Fibroblast of lung (primary cell): ENCODE measurements around the gene ZSCAN22. TPM values are rescaled to one million over a fixed set of nuclear protein-coding genes. Genes with fewer than 3 reads are reported as not detected.
A peak's percentile ranks its signal among the peaks of the same experiment; 100 is the strongest.

Experiments used
- DNase-seq, 2 donors: peaks; one replicate each; pipeline versions ENCODE4 v3.0.0 to v3.0.0-alpha.2; 2010; ENCODE audit warnings: low read depth in 2 of 2
- H2AFZ ChIP-seq: 2 replicates; pipeline ENCODE4 v1.5.1; 2012; ENCODE audit warnings: low read length, control low read depth, inconsistent platforms
- H3K27ac ChIP-seq: 2 replicates; pipeline ENCODE4 v1.5.1; 2011; ENCODE audit warnings: low read length, control low read depth; ENCODE audit not compliant: insufficient read depth
- H3K27me3 ChIP-seq: 2 replicates; pipeline ENCODE4 v1.5.1; 2011; ENCODE audit warnings: mild to moderate bottlenecking, low read length; ENCODE audit not compliant: control insufficient read depth, insufficient read depth
- H3K36me3 ChIP-seq: 2 replicates; pipeline ENCODE4 v1.5.1; 2011; ENCODE audit warnings: low read length; ENCODE audit not compliant: control insufficient read depth, insufficient read depth
- H3K4me1 ChIP-seq: 2 replicates; pipeline ENCODE4 v1.5.1; 2011; ENCODE audit warnings: low read length; ENCODE audit not compliant: control insufficient read depth, insufficient read depth; ENCODE audit errors: extremely low read depth
- H3K4me2 ChIP-seq: 2 replicates; pipeline ENCODE4 v1.5.1; 2011; ENCODE audit warnings: low read length, control low read depth; ENCODE audit not compliant: insufficient read depth; ENCODE audit errors: extremely low read depth
- H3K4me3 ChIP-seq, 4 experiments: fragments of 200-600 bp in 1 of 4; sonication (generic) in 1 of 4; replicated peaks in 1 of 4; 2 replicates each; pipeline ENCODE4 v1.5.1; 2011 to 2016; ENCODE audit warnings: low read length in 4 of 4, low read depth in 3 of 4, mild to moderate bottlenecking in 3 of 4, control low read depth in 2 of 4, inconsistent platforms in 1 of 4, mixed read lengths in 1 of 4; ENCODE audit not compliant: insufficient read depth in 1 of 4; ENCODE audit errors: control extremely low read depth in 1 of 4
- H3K79me2 ChIP-seq: 2 replicates; pipeline ENCODE4 v1.5.1; 2012; ENCODE audit warnings: mild to moderate bottlenecking, low read length, inconsistent platforms; ENCODE audit not compliant: control insufficient read depth, insufficient read depth
- H3K9ac ChIP-seq: 2 replicates; pipeline ENCODE4 v1.5.1; 2011; ENCODE audit warnings: mild to moderate bottlenecking, low read length, control low read depth; ENCODE audit not compliant: insufficient read depth
- H3K9me3 ChIP-seq: 2 replicates; pipeline ENCODE4 v1.5.1; 2012; ENCODE audit warnings: low read depth, low read length; ENCODE audit not compliant: control insufficient read depth, insufficient read depth
- H4K20me1 ChIP-seq: 2 replicates; pipeline ENCODE4 v1.5.1; 2011; ENCODE audit warnings: low read length; ENCODE audit not compliant: control insufficient read depth, insufficient read depth; ENCODE audit errors: extremely low read depth
- CTCF ChIP-seq, 2 donors: IDR thresholded peaks in 1 of 2; conservative IDR thresholded peaks in 1 of 2; 1 replicate in 1 of 2; 2 replicates in 1 of 2; pipeline ENCODE4 v1.5.1; 2011 to 2012; ENCODE audit warnings: low read length in 2 of 2, control low read depth in 1 of 2, inconsistent platforms in 1 of 2, low read depth in 1 of 2, mild to moderate bottlenecking in 1 of 2
- EZH2 ChIP-seq: IDR thresholded peaks from 2 replicates; pipeline ENCODE4 v1.5.1; 2012; ENCODE audit warnings: low read length, control low read depth, mild to moderate bottlenecking; ENCODE audit errors: missing control alignments
- polyA minus RNA-seq: library from RNA; depleted of rRNA, polyadenylated mRNA; stranded (reverse); fragments of >200 nt; gene quantifications from 2 replicates; pipeline ENCODE4 v1.2.3, GENCODE V29; 2011; ENCODE audit warnings: low replicate concordance
- polyA plus RNA-seq, 2 donors: library from polyadenylated mRNA; depleted of rRNA in 1 of 2; stranded (reverse) in 1 of 2; unstranded in 1 of 2; fragments of >200 nt; gene quantifications; 2 replicates each; pipeline ENCODE4 v1.2.1, GENCODE V29; 2011 to 2012; ENCODE audit warnings: missing spikeins in 1 of 2
- total RNA-seq: library from RNA; depleted of rRNA; stranded (reverse); fragments of >200 nt; gene quantifications from 2 replicates; pipeline ENCODE4 v1.2.1, GENCODE V29; 2014

ZSCAN22 gene
- total RNA-seq (2.3 and 3.0 TPM in 2 replicates), polyA plus RNA-seq (2.8 and 3.0 TPM in 2 replicates), polyA minus RNA-seq (4.4 and 6.1 TPM in 2 replicates)
- polyA plus RNA-seq (2012): 1.4 and 1.6 TPM in 2 replicates

- no peaks in the 10 kb centered on the region for H3K9me3 ChIP-seq
- H3K9ac ChIP-seq: peak within 1 kb of the TSS; percentile 83
- H3K27ac ChIP-seq: peak within 1 kb of the TSS; percentile 96
- H3K79me2 ChIP-seq: peaks cover 29% of the 10 kb centered on the region
- no peaks in the 10 kb centered on the region for H3K27me3 ChIP-seq
- DNase-seq: peak; percentile 96 to 97
- peak within 1 kb of the TSS; percentile 92 to 99 (median 96) for H3K4me3 ChIP-seq
- no peaks in the 10 kb centered on the region for H3K36me3 ChIP-seq
- H3K4me1 ChIP-seq: peaks cover 8% of the 10 kb centered on the region
- H2AFZ ChIP-seq: peak within 1 kb of the TSS; percentile 96
- no peaks in the 10 kb centered on the region for H4K20me1 ChIP-seq
- H3K4me2 ChIP-seq: peak within 1 kb of the TSS; percentile 76
- TF ChIP-seq CTCF (conservative IDR thresholded peaks at IDR 0.05 in 1 of 2, IDR thresholded peaks at IDR 0.05 in 1 of 2; ENCODE audit: low read depth in 1 of 2, low read length in 2 of 2) (no peak), EZH2 (no peak)
These were observed at the start of gene ZSCAN22 for GRCh38 chr19:58326914-58327726. Gene ZSCAN22, plus strand, starts transcription at chr19:58326994. Its CDS starts 7,809 bp downstream, at chr19:58334803.

- H3K4me3 ChIP-seq: no peak overlapping the region
- no peaks in the 10 kb centered on the region for H4K20me1 ChIP-seq
- no peak overlapping the region for H2AFZ ChIP-seq
- no peaks in the 10 kb centered on the region for H3K27me3 ChIP-seq
- peaks cover 27% of the 10 kb centered on the region for H3K79me2 ChIP-seq
- H3K9me3 ChIP-seq: no peaks in the 10 kb centered on the region
- H3K9ac ChIP-seq: no peak overlapping the region
- H3K4me1 ChIP-seq: no peaks in the 10 kb centered on the region
- H3K4me2 ChIP-seq: no peak overlapping the region
- H3K36me3 ChIP-seq: peaks cover 2% of the 10 kb centered on the region
- H3K27ac ChIP-seq: no peak overlapping the region
- TF ChIP-seq EZH2: no peak
- TF ChIP-seq CTCF (conservative IDR thresholded peaks at IDR 0.05 in 1 of 2, IDR thresholded peaks at IDR 0.05 in 1 of 2; ENCODE audit: low read depth in 1 of 2, low read length in 2 of 2): no peak
- no peak for DNase-seq
These were observed 49.6 kb upstream of the ZSCAN22 start for GRCh38 chr19:58277197-58277596.

- TF ChIP-seq CTCF (conservative IDR thresholded peaks at IDR 0.05 in 1 of 2, IDR thresholded peaks at IDR 0.05 in 1 of 2; ENCODE audit: low read depth in 1 of 2, low read length in 2 of 2): no peak
- Histone ChIP-seq H3K4me3 (peak overlapping the region; percentile 81 to 94 (median 86)), H2AFZ (peak overlapping the region; percentile 79), H3K9me3 (no peaks in the 10 kb centered on the region), H3K79me2 (peaks cover 29% of the 10 kb centered on the region), H3K36me3 (peaks cover 2% of the 10 kb centered on the region), H3K4me2 (peak overlapping the region; percentile 39), H3K9ac (peak overlapping the region; percentile 89), H3K4me1 (no peaks in the 10 kb centered on the region), H3K27ac (peak overlapping the region; percentile 90), H3K27me3 (no peaks in the 10 kb centered on the region), H4K20me1 (no peaks in the 10 kb centered on the region)
- peak in 1 of 2 donors; percentile 4 for DNase-seq
These were observed 48.9 kb upstream of the ZSCAN22 start for GRCh38 chr19:58277748-58278540.
